ENCODE data around the gene CLDN20. TPM values are rescaled to one million over a fixed set of nuclear protein-coding genes. Genes with fewer than 3 reads are reported as not detected.
"Not testable (repeated sequence)": the region's sequence is repeated elsewhere in the genome, so short reads cannot be mapped to it uniquely, and the experiment has no call there.

CLDN20 gene
- total RNA-seq, 2 experiments from 2014 or later, result not detected

DNA sequence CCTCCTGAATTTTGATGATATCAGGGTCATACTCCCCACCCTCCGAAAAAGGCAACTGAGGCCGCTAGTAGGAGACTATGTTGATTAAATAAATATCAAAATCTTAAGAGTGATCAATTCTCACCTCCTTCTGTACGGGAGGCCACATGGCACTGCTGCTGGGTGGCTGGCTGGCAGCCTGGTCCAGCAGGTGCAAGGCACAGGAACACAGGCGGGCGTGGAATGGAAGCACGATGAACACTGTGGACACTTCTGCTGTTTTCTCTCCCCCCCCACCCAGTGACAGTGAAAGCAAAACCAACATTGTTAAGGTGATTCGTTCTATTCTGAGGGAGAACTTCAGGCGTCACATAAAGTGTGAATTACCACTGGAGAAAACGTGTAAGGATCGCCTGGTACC lies 9.7 kb upstream of the CLDN20 start:
- Mint-ChIP-seq H3K27ac (no peak overlapping the region), H3K4me3 (no peak overlapping the region), H3K36me3 (peaks cover 3% of the 10 kb centered on the region), H3K27me3 (no peaks in the 10 kb centered on the region), H3K4me1 (peaks cover 5% of the 10 kb centered on the region), H3K9me3 (no peaks in the 10 kb centered on the region)
- no peak for DNase-seq

DNA sequence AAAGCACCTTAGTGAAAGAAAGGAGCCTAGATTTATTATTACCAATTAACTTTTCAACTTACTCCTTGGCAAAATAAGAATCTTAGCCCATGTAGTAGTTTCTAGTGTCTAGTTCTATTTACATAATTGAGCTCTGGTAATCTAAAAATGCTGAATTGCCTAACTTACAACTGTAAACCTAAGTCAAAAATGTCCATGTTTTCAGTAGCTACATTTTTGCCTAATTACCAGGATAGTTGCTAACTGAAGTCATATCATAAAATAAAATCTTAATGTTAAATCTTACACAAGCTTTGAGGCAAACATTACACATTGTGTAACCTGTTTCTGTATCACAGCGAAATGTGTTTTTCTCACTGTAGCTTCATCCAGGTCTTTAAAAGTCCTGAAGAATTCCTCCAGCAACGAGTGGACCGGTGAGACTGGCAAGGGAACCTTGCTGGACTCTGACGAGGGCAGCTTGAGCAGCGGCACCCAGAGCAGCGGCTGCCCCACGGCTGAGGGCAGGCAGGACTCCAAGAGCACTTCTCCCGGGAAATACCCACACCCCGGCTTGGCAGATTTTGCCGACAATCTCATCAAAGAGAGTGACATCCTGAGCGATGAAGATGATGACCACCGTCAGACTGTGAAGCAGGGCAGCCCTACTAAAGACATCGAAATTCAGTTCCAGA lies 7.6 kb upstream of the CLDN20 start:
- peaks cover 9% of the 10 kb centered on the region for H3K4me1 Mint-ChIP-seq
- DNase-seq, result no peak
- peaks cover 8% of the 10 kb centered on the region for H3K36me3 Mint-ChIP-seq
- H3K27ac Mint-ChIP-seq, result no peak overlapping the region
- H3K27me3 Mint-ChIP-seq, result no peaks in the 10 kb centered on the region
- H3K9me3 Mint-ChIP-seq, result no peaks in the 10 kb centered on the region
- no peak overlapping the region for H3K4me3 Mint-ChIP-seq

DNA sequence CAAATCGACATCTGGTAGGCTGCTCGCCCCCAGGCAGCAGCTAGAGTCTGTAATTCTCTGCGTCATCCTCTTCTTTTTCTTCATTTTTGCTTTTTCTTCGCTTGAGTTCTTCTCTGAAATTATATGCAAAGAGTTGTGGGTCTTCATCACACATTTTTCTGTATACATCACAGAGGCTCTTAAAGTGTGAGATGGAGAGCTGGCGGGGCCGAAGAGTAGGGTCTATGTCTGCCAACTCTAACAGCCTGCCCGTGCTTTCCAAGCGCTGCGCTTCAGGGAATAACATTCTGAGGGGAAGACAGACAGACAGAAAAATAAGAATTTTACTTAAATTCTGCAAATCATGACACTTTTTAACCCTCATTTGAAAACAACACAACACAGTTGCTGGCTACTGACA lies 6.0 kb upstream of the CLDN20 start:
- Mint-ChIP-seq H3K9me3 (no peaks in the 10 kb centered on the region), H3K36me3 (peaks cover 8% of the 10 kb centered on the region), H3K27ac (no peak overlapping the region), H3K4me3 (no peak overlapping the region), H3K4me1 (peaks cover 20% of the 10 kb centered on the region), H3K27me3 (no peaks in the 10 kb centered on the region)
- no peak for DNase-seq

DNA sequence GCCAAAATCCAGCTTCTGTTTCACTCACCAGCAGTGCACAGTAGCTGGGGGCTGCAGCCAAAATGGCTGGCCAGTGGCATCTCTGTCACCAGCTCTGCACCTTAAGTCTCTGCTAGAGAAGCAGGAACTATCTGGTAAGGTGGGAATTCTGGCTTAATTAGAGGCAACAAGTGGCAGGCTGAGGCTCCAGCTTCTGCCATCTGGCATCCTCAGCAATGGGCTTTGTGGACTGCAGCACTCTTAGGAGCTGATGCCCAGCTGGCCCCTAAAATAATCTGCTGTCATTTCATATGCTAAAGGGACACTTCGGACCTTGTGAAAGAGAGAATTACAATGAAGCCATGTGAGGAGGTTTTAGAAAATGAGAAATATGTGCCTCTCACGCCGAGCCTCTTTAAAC lies 4.6 kb upstream of the CLDN20 start:
- Mint-ChIP-seq H3K9me3 (no peaks in the 10 kb centered on the region), H3K27ac (no peak overlapping the region), H3K4me1 (peaks cover 15% of the 10 kb centered on the region), H3K4me3 (no peak overlapping the region), H3K36me3 (peaks cover 8% of the 10 kb centered on the region), H3K27me3 (no peaks in the 10 kb centered on the region)
- DNase-seq, result no peak

GRCh38 chr6:155259897-155260296 lies 3.9 kb upstream of the CLDN20 start:
- DNase-seq, result no peak
- peaks cover 8% of the 10 kb centered on the region for H3K36me3 Mint-ChIP-seq
- H3K27ac Mint-ChIP-seq, result no peak overlapping the region
- H3K9me3 Mint-ChIP-seq, result no peaks in the 10 kb centered on the region
- peaks cover 15% of the 10 kb centered on the region for H3K4me1 Mint-ChIP-seq
- no peak overlapping the region for H3K4me3 Mint-ChIP-seq
- H3K27me3 Mint-ChIP-seq, result no peaks in the 10 kb centered on the region

DNA sequence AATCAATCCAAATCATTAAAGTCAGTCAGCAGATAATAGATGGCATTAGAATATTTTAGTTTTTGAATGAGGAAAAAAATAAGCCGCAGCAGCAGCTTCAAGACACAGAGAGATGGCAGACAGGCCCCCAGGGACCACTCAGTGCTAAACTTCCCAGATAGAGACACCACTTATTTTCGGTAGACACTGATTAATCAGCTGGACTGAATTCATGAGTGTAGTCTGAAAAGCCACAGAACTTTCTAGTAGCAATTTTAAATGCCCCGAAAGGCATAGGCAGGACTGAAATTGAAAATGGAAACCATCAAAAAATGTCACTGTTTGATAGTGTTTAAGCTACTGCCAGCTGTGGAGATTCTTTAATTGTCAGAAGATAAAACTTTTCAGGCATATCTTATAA lies 3.1 kb upstream of the CLDN20 start:
- Mint-ChIP-seq H3K4me3 (no peak overlapping the region), H3K4me1 (peaks cover 15% of the 10 kb centered on the region), H3K9me3 (no peaks in the 10 kb centered on the region), H3K27ac (peak overlapping the region; percentile 72), H3K27me3 (no peaks in the 10 kb centered on the region), H3K36me3 (peaks cover 10% of the 10 kb centered on the region)
- DNase-seq, result no peak

GRCh38 chr6:155261111-155261900 lies 2.5 kb upstream of the CLDN20 start:
- H3K4me3 Mint-ChIP-seq, result no peak overlapping the region
- H3K36me3 Mint-ChIP-seq, result peaks cover 13% of the 10 kb centered on the region
- H3K4me1 Mint-ChIP-seq, result peaks cover 15% of the 10 kb centered on the region
- no peaks in the 10 kb centered on the region for H3K9me3 Mint-ChIP-seq
- peak overlapping the region; percentile 72 for H3K27ac Mint-ChIP-seq
- H3K27me3 Mint-ChIP-seq, result no peaks in the 10 kb centered on the region
- DNase-seq, result no peak

DNA sequence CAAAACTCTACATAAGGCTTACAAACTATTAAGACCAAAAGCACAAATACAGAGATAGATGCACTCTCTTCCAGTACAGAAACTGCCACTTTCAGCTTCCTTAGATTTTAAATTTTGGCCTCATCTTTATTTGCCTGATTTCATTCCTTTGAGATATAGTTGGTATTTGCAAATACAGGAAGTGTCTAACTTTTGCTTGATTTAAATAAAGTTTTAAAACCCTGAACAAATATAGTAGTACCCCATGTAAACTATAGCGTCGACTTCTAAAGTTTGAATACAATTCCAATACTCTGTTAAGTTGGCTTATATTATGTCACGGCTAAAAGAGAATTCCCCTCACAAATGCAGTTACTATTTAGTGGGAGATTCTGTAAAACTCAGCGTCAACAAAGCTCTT lies 1.2 kb upstream of the CLDN20 start:
- Mint-ChIP-seq H3K27ac (peak overlapping the region; percentile 3), H3K36me3 (peaks cover 19% of the 10 kb centered on the region), H3K4me1 (peaks cover 15% of the 10 kb centered on the region), H3K27me3 (no peaks in the 10 kb centered on the region), H3K4me3 (no peak overlapping the region), H3K9me3 (no peaks in the 10 kb centered on the region)
- no peak for DNase-seq

- DNase-seq, result no peak
- H3K4me1 Mint-ChIP-seq, result peaks cover 19% of the 10 kb centered on the region
- no peak overlapping the region for H3K27ac Mint-ChIP-seq
- no peak overlapping the region for H3K4me3 Mint-ChIP-seq
- H3K36me3 Mint-ChIP-seq, result peaks cover 21% of the 10 kb centered on the region
- H3K27me3 Mint-ChIP-seq, result no peaks in the 10 kb centered on the region
- H3K9me3 Mint-ChIP-seq, result no peaks in the 10 kb centered on the region
Measured at GRCh38 chr6:155264693-155265320, 994 bp downstream of the CLDN20 start.

- Mint-ChIP-seq H3K9me3 (no peaks in the 10 kb centered on the region), H3K36me3 (peaks cover 20% of the 10 kb centered on the region), H3K4me3 (no peak overlapping the region), H3K4me1 (peaks cover 17% of the 10 kb centered on the region), H3K27ac (no peak overlapping the region), H3K27me3 (no peaks in the 10 kb centered on the region)
- DNase-seq, result no peak
Measured at GRCh38 chr6:155265843-155266535, 2.2 kb downstream of the CLDN20 start.

DNA sequence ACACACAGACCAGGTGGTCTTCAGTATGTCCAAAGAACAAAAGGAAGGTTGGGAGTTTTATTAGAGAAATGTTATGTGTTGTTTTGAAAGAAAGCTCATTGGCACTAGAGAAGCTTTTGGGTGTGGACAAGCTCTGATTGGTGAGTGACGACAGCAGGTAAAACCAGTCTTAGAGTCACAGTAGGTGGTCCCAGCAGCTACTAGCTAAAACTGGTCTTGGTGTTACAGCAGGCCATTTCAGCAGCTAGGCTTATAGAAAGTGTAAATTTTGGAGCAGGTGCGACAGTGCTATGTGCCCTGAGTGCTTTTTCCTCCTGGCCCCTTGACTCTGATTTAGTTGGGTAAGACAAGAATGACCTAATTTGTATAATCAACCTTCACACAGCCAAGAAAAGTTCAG lies 3.6 kb downstream of the CLDN20 start:
- Mint-ChIP-seq H3K4me1 (peaks cover 5% of the 10 kb centered on the region), H3K9me3 (no peaks in the 10 kb centered on the region), H3K4me3 (no peak overlapping the region), H3K27me3 (no peaks in the 10 kb centered on the region), H3K27ac (no peak overlapping the region), H3K36me3 (peaks cover 19% of the 10 kb centered on the region)
- no peak for DNase-seq

DNA sequence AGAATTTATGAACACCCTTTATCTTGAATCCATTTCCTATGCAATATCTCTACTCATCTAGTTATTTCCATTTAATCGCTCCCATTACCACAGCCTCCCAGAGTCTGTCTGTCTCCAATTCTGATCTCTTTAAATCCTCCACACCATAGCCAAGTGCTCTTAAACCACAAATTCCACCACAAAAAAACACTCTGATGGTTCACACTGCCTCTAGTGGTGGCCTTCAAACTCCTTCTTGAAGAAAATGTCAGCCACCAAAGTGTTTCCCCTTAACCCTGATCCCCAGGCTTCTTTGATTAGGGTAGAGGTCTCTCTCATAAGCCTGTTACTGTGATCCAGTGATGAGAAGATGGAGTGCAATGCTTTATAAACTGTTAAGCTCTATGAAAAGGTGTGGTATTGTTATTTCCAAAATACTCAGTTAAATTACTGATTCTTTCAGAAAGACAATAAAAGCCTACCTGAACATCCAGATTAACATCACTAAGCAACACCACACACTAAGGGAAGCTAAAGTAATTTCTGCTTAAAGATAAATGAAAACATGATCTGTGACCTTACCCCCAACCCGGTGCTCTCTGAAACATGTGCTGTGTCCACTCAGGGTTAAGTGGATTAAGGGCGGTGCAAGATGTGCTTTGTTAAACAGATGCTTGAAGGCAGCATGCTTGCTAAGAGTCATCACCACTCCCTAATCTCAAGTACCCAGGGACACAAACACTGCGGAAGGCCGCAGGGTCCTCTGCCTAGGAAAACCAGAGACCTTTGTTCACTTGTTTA lies 4.5 kb downstream of the CLDN20 start:
- not testable (repeated sequence) for H3K4me3 Mint-ChIP-seq, DNase-seq, H3K27me3 Mint-ChIP-seq, H3K27ac Mint-ChIP-seq, H3K9me3 Mint-ChIP-seq, H3K4me1 Mint-ChIP-seq
- H3K36me3 Mint-ChIP-seq, result peaks cover 21% of the 10 kb centered on the region

DNA sequence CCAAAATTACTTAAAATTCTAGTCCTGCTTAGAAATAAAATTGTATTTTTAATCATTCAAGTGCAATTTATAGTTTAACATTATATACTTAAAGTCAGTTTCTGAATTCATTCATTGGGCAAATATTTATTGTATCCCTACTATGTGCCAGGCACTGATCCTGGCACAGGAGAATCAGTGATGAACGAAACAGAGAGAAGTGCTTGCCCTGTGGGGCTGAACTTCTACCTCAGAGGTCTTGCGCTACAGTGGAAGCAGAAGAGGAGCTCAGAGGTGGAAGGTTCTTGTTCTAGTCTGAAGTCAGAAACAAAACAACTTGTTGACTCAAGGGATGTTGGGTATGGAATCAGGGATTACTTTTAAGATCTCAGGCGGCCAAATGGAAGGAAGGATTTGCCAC lies 6.0 kb downstream of the CLDN20 start:
- no peaks in the 10 kb centered on the region for H3K27me3 Mint-ChIP-seq
- peaks cover 10% of the 10 kb centered on the region for H3K4me1 Mint-ChIP-seq
- H3K36me3 Mint-ChIP-seq, result peaks cover 25% of the 10 kb centered on the region
- H3K4me3 Mint-ChIP-seq, result no peak overlapping the region
- no peak for DNase-seq
- no peak overlapping the region for H3K27ac Mint-ChIP-seq
- H3K9me3 Mint-ChIP-seq, result no peaks in the 10 kb centered on the region

DNA sequence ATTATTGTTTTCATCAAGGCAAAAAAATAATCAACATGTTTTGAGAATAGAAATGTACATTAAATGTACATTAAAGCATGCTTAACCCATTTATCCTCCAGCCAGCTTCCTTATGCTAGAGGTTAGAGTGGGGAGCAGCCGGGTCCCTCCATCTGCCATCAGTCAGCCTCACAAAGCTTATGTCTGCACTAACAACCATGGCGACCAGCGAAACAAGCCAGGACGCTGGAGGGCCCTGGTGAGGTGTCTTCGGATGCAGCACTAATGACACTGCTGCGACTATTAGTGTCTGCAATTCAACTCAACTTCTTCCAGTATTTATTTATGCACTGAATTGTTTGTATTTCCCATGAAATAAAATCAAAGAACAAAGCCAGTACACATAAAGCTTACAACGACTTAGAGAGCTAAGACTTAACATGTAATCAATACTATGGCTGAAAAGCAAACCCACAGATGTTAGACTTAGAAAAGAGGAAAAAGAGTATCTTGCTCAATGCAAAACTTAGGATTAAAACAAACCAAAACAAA lies 6.8 kb downstream of the CLDN20 start:
- Mint-ChIP-seq H3K36me3 (peaks cover 28% of the 10 kb centered on the region), H3K9me3 (no peaks in the 10 kb centered on the region), H3K27me3 (no peaks in the 10 kb centered on the region), H3K27ac (no peak overlapping the region), H3K4me1 (peaks cover 10% of the 10 kb centered on the region), H3K4me3 (no peak overlapping the region)
- no peak for DNase-seq

All from activated naive CD8-positive, alpha-beta T cell treated with anti-CD3 and anti-CD28 coated beads for 36 hours (primary cell).